SK-N-MC (cell line): ENCODE measurements around the gene ILF3.

Experiments used
- EZH2 ChIP-seq: fragments of 200-600 bp; sonication (generic); IDR thresholded peaks from one replicate; pipeline ENCODE4 v1.6.1; 2017; ENCODE audit warnings: antibody characterized with exemption
- FOXP2 ChIP-seq: optimal IDR thresholded peaks from 2 replicates; pipeline ENCODE3; 2011; ENCODE audit warnings: mild to moderate bottlenecking, moderate library complexity; ENCODE audit not compliant: insufficient read depth; ENCODE audit errors: extremely low read length, control extremely low read depth
- POLR2AphosphoS5 ChIP-seq: IDR thresholded peaks from 2 replicates; pipeline ENCODE4 v1.6.1; 2012; ENCODE audit warnings: mild to moderate bottlenecking, low read depth, low read length, borderline replicate concordance

DNA sequence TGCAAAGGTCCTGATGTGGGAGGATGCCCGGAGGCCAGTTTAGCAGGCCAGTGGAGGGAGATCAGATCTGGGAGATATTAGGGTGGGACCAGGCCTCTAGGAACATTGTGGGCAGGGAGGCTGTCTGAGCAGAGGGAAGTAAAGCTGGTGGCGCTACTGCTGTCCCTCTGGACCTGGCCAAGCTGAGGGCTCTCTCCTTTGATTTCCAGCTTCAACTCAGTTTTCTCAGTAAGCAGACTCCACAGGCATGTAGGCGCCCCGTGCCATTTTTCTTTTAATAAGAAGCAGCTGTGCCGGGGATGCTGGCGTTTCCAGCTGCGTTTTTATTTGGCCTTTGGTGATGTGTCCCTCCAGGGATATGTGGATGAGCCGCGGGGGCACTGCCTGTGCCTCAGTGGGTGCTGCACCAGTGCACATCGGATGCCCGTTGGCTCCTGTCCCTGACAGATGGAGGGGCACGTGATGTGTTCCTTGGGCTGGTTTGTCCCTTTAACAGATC lies 70.5 kb downstream of the ILF3 start:
- TF ChIP-seq EZH2 (no peak), POLR2AphosphoS5 (no peak), FOXP2 (no peak)
